ENCODE measurements around the gene GSTA1.
"Not testable (repeated sequence)": the region's sequence is repeated elsewhere in the genome, so short reads cannot be mapped to it uniquely, and the experiment has no call there.

The GSTA1 gene

DNA sequence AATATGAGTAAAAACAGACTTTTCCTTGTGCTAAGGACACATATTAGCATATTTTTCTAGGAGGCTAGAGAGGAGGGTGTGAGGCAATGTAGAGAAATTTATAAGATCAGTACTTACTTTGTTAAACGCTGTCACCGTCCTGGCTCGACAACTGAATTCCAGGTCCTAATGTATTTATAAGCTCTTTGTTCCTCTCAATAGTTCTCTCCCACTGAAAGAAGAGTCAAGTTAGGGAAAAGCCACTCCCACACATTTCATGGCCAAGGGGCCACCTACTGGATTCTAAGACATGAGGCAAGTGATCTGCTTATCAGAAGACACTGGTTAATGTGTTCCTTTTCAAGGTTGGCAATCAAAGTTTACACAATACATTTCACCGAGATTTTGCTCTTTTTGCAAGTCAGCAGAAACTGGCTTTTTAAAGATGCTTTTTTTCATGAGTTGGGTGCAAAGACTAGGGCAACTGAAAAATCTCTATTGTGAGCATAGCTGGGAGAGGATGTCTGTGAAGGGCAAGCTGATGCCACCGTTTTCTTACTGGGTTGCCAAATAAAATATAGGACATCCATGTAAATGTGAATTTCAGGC is at the start of gene GSTA1:
Gene GSTA1 (minus strand): TSS at position 149 of the 588 bp plus-strand sequence. CDS start 4,549 bp downstream, outside the sequence.
- H3K27me3 Mint-ChIP-seq (ENCODE audit: low read depth, poor library complexity), result peaks cover 15% of the 10 kb centered on the region
- not testable (repeated sequence) for H3K4me3 Mint-ChIP-seq; H3K36me3 Mint-ChIP-seq (ENCODE audit: low read depth); H3K27ac Mint-ChIP-seq; H3K9me3 Mint-ChIP-seq; H3K4me1 Mint-ChIP-seq; DNase-seq

DNA sequence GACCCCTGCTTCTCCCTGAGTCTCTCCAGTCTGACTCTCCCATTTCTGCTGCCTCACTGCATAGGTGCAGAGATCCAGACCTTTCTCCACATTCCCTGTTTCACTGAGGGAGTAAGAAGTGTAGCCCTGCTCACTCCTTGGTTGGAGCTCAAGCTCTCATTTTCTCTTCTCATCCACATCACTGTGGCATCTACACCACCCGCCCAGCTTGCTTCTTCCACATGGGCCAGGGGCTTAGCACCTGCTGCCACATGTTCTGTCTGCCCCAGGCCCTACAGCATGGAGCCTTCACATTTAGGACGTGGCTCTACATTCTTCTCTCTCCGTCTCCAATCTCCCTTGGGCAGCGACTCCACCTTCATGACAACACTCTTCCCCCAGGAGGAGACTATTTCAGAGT is 45.5 kb upstream of the GSTA1 start:
- Mint-ChIP-seq H3K9me3 (peaks cover 45% of the 10 kb centered on the region), H3K27me3 (ENCODE audit: low read depth, poor library complexity) (peaks cover 5% of the 10 kb centered on the region), H3K36me3 (ENCODE audit: low read depth) (peaks cover 5% of the 10 kb centered on the region), H3K27ac (no peak overlapping the region), H3K4me3 (no peak overlapping the region), H3K4me1 (peaks cover 7% of the 10 kb centered on the region)
- TF ChIP-seq, protein P1, sequence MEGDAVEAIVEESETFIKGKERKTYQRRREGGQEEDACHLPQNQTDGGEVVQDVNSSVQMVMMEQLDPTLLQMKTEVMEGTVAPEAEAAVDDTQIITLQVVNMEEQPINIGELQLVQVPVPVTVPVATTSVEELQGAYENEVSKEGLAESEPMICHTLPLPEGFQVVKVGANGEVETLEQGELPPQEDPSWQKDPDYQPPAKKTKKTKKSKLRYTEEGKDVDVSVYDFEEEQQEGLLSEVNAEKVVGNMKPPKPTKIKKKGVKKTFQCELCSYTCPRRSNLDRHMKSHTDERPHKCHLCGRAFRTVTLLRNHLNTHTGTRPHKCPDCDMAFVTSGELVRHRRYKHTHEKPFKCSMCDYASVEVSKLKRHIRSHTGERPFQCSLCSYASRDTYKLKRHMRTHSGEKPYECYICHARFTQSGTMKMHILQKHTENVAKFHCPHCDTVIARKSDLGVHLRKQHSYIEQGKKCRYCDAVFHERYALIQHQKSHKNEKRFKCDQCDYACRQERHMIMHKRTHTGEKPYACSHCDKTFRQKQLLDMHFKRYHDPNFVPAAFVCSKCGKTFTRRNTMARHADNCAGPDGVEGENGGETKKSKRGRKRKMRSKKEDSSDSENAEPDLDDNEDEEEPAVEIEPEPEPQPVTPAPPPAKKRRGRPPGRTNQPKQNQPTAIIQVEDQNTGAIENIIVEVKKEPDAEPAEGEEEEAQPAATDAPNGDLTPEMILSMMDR (IDR thresholded peaks at IDR 0.05), result no peak
- no peak for DNase-seq

DNA sequence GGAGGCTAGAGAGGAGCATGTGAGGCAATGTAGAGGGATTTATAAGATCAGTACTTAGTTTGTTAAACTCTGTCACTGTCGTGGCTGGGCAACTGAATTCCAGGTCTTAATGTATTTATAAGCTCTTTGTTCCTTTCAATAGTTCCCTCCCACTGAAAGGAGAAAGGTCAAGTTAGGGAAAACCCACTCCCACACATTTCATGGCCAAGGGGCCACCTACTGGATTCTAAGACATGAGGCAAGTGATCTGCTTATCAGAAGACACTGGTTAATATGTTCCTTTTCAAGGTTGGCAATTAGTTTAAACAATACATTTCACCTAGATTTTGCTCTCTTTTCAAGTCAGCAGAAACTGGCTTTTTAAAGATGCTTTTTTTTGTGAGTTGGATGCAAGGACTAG is 42.4 kb upstream of the GSTA1 start:
- peaks cover 5% of the 10 kb centered on the region for H3K27me3 Mint-ChIP-seq (ENCODE audit: low read depth, poor library complexity)
- H3K36me3 Mint-ChIP-seq (ENCODE audit: low read depth), result peaks cover 5% of the 10 kb centered on the region
- TF ChIP-seq, protein P1 (IDR thresholded peaks at IDR 0.05), result no peak
- H3K27ac Mint-ChIP-seq, result no peak overlapping the region
- DNase-seq, result no peak
- H3K4me3 Mint-ChIP-seq, result no peak overlapping the region
- peaks cover 18% of the 10 kb centered on the region for H3K9me3 Mint-ChIP-seq
- H3K4me1 Mint-ChIP-seq, result peaks cover 7% of the 10 kb centered on the region

DNA sequence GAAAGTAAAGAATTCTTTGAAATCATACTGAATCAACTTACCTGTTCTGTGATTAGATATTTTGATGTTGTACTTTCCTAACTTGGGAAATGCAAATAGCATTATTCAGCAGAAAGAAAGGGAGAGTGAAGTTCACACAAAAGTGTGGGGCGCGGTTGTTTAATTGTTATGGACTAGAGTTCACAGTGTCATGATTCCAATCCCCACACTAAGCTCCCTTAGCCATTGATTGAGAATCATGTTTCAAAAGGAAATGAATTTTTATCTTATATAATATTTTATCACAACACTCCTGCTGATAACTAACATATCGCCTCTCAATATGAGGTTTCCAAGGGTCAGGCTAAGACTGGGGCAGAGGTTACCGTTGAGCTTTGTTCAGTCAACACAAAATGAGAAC is 40.0 kb upstream of the GSTA1 start:
- Mint-ChIP-seq H3K4me3 (no peak overlapping the region), H3K4me1 (peaks cover 7% of the 10 kb centered on the region), H3K9me3 (peaks cover 7% of the 10 kb centered on the region), H3K27me3 (ENCODE audit: low read depth, poor library complexity) (peaks cover 3% of the 10 kb centered on the region), H3K27ac (no peak overlapping the region), H3K36me3 (ENCODE audit: low read depth) (no peaks in the 10 kb centered on the region)
- TF ChIP-seq, protein P1 (IDR thresholded peaks at IDR 0.05), result no peak
- DNase-seq, result no peak

DNA sequence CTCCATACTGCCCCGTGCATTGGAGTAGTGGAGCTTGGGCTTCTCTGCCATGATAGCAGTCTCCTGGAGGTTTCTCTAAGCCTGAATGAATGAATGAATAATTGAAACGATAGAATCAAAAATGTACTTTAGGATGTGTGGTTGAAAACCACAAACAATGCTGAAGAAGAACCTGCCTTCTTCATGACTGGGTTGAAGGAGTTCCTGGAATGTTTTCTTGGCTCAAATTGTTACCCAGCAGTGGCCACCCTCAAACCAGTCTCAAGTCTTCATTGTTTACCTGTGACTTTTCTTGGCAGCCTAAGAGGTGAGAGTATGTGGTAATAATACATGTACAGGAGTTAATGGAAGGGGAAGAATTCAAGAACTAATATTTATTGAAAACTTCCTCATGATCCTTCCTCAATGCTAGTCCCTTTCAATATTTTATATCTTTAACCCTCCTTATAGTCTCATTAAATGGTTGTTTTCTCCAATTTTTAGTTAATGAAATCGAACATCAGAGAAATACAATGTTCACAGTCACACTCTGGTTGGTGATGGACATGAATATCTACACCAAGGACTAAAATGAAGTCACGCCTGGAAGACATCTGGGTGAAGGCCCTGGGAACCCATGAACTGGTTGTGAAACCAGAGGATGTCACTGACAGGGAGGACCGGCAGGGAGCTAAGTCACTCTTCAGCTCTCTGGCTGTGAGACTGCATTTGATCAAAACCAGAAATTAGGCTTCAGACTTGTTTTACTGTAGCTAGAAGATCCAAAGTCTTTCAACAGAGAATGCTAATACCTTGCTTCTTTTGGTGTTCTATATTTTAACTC is 37.4 kb upstream of the GSTA1 start, which contains the start of gene GSTA5:
Gene GSTA5 (minus strand): TSS at position 51 of the 823 bp plus-strand sequence.
- Mint-ChIP-seq H3K27me3 (ENCODE audit: low read depth, poor library complexity) (peaks cover 9% of the 10 kb centered on the region), H3K36me3 (ENCODE audit: low read depth) (no peaks in the 10 kb centered on the region), H3K27ac (no peak within 1 kb of the TSS), H3K4me3 (no peak within 1 kb of the TSS), H3K4me1 (peaks cover 4% of the 10 kb centered on the region), H3K9me3 (no peaks in the 10 kb centered on the region)
- DNase-seq, result no peak
- TF ChIP-seq, protein P1 (IDR thresholded peaks at IDR 0.05), result no peak

DNA sequence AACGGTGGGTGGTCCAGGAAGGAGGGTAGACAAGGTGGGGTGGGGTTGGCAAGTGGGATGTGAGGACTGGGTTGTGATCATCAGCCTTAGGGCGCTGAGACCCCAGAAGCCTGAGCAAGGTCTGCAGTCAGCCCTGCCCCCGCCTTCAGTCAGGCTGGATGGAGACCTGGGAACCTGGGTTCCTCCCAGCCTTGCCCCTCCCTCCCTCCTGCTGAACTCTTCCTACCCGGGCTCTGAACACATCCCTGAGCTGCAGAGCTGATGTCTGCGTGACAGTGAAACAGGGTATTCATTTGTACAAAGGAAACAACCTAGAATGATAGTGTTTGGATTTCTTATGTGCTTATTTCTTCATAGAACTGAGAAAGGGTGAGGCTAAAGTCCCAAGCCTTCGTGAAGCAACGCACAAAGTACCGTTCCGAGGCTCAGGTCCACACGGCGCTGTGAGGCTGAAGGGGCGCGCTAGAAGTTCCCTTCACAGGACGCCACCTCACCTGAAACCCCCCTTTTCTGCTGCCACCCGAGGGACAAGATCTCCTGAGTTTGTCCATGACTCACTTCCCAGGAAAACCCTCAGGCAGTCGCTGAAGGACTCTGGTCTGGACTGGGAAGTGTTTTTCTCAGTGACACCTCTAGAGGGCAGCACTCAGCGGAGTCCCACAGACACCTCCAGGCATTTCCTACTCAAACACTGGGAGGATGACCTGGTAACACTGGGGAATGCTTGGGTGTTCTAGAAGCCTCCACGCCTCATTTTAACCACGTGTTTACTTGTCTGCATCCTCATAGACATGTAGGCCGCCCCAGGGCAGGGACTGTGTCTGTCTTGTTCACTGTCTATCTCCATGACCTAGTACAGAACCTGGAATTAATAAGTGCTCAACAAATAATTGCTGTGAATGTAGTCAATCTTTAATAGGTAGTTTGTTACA is 35.8 kb upstream of the GSTA1 start:
- Mint-ChIP-seq H3K9me3 (no peaks in the 10 kb centered on the region), H3K4me1 (no peaks in the 10 kb centered on the region), H3K36me3 (ENCODE audit: low read depth) (no peaks in the 10 kb centered on the region), H3K27me3 (ENCODE audit: low read depth, poor library complexity) (peaks cover 18% of the 10 kb centered on the region), H3K4me3 (no peak overlapping the region), H3K27ac (no peak overlapping the region)
- DNase-seq, result peak; percentile 63
- TF ChIP-seq, protein P1 (IDR thresholded peaks at IDR 0.05), result peak; percentile 56
